GM19468 (cell line): Measurements from ENCODE around the gene KIF13A.
"Not testable (repeated sequence)": the region's sequence is repeated elsewhere in the genome, so short reads cannot be mapped to it uniquely, and the experiment has no call there.

Experiments used
- ATAC-seq: cut with Tn5 transposase; IDR thresholded peaks from one replicate; pipeline ENCODE4 v1.9.1; 2021; ENCODE audit warnings: mild to moderate bottlenecking, moderate library complexity, moderate number of reproducible peaks; ENCODE audit not compliant: unreplicated experiment; ENCODE audit errors: extremely low read depth

KIF13A gene

DNA sequence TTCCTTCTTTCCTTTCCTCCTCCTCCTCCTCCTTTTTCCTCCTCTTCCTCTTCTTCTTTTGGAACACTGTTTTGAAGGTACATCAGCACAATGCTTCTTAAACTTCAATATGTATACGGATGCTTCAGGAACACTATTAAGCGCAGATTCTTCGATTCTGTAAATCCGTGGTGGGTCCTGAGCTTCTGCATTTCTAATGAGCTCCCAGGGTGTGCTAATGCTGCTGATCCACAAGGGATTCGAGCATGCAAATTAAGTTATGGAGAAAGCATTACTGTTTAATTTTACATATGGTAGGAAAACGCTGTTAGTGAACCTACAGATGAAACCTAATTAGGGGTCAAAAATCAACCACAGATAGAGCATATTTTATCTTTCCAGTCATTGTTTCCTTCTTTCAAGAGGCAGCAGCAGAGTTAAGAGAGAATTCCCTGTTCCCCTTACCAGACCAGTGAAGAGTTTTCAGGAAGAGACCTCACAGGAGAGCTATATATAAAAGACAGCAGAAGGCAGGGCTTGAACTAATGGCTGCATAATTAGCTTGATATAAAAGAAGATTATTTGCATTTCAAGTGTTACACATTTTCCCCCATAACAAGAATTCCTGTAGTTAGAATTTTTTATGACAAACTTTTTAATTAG, 47.2 kb downstream of the KIF13A start:
- no peak for ATAC-seq

DNA sequence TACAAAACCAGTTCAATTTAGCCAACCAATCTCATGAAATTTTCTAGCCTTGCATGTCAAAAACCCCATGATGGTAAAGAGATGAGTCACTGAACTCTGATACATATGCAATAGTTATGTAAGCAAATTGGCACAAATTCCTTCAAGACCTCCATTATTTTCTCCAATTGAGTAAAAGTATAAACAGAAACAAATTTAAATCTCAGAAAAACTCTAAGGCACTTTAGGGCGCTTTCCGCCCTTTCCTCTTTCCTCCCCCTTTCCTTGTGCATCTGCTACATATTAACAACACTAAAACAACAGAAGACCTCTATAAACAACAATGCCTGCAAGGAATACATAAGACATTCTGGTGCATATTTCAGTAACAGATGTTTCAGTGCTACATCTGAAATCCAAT, 48.5 kb downstream of the KIF13A start:
- ATAC-seq: no peak

DNA sequence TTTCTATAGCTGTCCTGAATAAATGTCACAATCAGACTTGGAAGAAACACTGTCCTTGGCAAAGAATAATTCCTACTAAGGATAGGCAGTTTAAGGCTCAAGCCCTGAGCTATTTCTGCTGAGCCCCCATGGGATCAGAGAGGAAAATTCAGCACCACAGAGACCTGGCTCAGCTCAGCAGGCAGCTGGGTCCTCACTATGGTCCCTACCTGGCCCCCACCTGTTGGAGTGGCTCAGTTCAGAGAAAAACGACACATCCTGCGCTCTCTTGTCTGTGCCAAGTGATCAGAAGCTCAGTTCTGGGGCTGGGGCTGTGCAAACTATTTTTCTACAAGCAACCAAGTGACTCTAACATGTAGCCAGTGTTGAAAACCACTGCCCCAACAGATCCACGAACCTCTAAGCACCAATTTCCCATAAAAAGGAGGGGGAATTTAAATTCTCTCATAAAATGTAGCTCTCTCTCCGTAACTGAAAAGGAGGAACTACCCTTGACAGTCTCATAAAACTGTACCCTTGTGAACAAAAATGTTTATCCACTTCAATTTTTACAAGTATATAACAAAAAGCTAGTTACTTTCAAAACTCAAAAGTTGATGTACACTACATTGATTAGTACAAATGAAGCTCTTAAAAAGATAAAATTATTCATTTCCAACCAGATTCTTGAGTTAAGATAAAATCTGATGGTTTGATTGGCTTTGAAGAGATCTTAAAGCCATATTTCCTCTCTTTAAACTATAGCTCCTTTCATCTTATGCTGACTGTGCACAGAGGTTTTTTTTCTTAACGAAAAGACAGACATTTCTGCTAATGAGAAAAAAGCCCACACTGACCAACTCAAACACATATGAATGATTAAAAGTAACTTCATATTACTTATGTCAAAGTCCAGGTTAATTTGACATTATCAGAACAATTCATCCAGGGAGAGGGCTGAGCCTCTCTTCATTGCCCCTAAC, 52.0 kb downstream of the KIF13A start:
- ATAC-seq: no peak

DNA sequence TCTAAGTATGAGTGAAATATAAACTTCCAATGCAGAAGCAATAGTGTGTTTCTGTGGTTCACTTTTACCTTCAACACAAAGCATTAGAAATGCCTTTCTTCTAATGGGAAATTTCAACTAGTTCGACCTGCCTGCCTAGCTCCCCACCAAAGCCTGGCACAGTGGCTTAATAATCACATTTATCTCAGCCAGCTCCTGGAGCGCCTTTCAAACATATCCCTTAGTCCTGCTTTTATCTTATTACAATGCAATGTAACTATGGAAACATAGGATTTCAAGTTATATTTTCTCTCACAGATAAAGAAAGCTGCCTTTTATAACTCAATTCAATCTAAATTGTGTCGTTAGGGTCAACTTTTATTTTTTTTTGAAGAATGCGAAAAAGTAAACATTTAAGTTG, 53.7 kb downstream of the KIF13A start:
- ATAC-seq: no peak

DNA sequence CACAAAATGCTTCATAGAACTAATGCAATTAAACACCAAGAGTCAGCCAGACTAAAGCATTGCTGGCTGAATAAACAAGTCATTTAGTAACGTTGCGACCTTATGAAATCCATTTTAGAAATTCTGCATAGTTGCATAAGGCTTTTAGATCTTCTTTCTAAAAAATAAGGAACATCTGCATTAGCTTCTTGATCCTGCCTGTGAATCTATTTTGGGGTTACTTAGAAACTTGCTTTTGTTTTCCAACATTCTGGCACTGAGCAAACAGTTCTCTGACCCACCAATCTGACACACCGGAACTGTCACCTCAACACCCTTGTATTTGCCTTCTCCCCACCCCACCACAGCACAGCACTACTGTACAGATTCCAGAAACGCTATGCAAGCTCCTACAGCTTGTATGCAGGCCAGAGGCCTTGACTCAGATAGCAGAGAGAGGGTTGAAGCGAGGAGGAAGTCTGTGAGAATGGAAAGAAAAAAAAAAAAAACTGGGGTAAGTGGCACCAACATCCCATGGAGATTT, 55.0 kb downstream of the KIF13A start:
- no peak for ATAC-seq

DNA sequence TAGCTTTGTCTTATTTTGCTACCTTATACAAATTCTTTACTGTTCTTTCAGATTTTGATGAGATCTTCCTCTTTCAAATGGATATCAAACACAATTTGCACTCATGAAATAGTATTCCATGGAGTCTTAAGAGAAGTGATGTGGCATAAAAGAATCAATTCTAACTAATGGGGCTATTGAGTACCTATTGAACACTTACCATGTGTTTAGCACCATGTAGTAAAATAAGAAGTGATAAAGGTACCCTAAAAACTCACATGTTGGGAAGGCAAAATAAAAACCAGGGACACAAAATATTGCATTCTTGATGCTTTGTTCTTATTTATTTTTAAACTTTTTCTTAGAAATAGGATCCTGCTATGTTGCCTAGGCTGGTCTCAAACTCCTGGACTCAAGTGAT, 56.2 kb downstream of the KIF13A start:
- no peak for ATAC-seq

DNA sequence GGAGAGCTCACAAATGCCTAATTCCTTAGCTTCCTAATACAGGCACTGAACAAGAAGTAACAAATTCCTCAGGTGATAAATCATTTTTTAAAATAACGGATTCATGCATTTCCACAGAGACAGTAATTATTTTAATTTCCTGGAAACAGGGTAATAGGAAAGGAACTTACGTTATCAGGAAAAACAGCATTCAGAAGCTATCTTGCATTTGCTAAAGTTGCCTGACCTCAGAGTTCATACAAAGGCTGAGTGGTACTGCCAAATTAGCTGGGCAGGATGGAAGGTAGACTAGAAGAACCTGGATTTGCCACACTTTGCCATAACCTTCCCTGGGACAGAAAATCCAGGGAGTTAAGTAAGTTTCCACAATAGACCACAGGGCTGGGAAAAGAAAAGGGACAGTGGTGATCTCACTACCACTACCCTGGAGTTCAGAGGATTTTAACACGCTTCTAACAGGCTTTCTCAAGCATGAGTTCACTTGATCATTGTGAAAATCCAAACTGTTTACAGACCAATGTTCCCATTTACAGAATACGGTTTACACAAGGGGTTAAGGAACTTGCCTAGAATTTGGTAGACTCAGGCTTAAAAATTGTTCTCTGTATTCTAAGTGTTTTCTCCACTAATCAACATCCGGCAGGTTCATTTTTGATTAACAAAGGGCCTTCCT, 57.0 kb downstream of the KIF13A start:
- no peak for ATAC-seq

DNA sequence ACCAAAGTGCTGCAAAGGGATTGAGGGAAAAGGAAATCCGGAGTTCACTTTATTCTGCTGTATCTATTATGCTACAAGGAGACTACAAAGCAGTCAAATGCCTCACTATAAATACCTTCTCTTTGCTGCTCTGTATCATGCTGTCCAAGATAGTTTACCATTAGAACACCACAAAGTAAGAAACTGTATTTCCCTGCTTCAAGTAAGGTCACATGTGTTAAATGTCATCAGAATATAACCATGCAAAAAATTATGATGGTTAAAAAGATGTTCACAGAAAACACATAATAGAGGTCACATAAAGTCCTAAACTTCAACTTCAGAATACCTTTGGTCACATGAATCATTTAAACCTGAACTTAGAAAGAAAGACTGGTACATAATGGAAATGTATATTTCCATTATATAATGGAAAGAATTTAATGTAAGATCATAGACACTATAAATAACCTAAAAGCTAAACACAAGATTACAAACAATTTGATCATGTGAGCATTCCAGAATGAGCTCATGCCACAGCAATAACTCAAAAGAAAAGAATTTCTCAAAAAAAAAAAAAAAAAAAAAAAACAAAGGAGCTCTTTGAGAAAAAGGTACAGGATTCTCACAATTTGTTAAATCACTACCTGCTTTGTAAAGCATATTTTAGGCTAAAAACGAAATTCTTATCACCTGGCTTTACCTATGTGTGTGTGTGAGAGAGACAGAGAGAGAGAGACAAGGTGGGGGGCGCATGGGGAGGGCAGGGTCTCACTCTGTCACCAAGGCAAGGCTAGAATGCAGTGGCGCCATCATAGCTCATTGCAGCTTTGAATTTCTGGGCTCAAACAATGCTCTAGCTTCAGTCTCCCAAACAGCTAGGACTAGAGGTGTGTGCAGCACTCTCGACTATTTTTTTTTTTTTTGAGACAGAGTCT, 58.7 kb downstream of the KIF13A start:
- ATAC-seq: no peak

DNA sequence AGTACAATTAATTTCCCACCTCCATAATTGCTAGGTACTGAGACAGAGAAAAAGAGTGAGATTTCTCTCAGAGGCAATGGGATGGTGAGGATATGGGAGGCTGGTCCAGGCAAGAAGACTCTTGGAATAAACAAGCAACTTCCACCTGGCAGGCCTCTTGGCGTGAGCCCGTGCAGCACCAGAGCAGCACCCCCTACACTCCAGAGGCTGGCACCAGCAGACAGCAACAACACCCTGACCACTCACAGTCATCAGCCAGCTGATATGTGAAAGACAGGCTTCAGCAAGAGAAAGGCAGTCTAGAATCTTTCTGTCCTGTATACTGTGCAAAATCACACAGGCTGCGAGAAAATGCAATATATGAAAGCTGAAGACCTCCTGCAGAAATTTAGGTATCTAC, 59.7 kb downstream of the KIF13A start:
- no peak for ATAC-seq

DNA sequence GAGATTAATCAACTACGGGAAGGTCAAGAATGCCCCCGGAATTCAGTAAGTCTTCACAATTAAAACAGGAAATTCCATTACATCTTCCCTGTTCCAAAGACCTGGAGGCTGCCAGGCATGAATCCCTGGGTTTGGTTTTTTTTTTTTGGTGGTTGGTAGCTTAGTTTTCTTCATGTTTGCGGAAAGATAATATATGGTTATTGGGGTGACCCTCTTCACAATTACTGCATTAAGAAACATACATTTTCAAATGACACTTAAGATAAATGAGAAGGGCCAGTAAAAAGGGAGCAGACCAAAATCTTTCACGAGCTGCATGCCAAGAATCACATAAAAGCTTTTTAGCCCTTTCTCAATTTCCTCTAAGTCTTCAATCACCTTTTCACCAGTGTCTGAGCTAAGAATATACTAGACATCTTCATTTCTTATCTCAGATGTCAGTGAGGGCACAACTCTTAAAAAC, 64.0 kb downstream of the KIF13A start:
- no peak for ATAC-seq

DNA sequence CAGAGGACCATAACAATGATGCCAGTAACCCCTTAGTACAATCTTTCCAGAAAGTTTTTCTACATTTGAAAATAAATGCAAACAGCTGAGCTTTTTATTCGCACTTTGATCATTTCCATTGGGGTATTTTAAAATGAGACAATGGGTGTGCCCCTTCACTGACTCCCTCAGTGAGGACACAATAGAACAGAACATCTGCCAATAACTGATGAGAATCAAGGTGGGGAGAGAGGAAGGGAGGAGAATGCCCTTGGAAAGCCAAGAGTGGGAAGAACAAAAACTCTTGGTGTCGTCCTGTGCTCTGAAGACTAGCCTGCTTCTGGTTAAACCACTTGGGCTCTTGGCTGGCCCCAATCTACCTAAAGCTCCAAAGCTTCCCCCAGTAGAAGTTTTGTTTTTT, 66.0 kb downstream of the KIF13A start:
- no peak for ATAC-seq

DNA sequence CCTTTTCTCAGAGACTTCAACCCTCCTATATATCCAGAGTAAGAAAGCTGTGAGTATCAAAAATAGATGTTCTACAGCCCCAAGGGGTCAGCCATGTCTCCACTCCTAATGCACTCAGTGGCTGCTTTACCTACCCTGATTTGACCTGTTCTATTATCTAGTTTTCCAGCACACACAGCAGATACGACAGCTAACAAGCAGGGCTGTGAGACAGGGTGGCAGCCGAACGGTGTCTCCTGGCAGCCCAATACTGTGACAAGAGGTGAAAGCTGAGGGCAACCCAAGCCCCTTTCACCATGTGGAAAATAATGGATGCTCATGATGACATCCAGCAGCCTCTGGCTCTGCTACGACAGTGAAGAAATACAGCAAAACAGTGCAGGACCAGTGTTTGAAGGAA, 67.9 kb downstream of the KIF13A start:
- ATAC-seq: no peak

DNA sequence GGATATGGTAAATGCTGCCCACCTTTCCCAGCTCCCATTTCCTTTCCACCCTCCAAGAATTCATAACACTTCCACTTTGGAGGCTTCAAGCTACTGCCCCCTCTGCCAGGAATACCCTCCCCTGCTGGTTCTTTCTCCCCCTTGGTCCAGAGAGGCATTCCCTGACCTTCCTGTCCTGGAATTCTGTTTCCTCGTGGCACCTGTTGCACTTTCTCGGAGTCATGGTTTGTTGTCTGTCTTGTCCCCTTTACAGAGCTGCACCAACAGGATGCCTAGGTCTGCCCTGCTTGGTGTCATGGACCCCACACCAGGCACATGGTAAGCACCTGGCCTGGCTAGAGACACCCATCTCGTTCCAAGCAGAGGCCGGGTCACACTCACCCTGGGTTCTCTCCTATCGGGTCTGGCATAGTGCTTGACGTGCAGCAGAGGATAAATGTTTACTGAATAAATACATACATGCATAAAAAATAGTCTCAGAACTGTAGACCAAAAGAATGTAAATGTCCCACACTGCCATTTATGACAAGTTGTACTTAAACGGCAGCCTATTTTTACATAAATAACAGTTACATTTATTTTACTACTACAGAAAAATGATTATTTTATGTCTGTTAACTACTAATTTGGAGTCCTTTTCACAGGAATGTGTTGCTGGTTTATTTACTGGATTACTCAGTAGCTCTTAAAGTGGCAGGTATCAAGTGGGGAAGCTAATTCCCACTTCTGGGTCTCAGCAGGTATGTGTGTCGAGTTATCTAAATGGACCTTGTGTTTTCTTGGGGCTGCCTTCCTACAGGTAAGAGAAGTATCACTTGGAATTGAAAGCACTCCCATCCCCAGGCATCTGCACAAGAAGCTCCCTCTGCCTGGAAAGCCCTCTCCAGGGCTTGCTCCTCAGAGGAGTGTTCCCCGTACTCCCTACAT, 69.3 kb downstream of the KIF13A start:
- no peak for ATAC-seq

DNA sequence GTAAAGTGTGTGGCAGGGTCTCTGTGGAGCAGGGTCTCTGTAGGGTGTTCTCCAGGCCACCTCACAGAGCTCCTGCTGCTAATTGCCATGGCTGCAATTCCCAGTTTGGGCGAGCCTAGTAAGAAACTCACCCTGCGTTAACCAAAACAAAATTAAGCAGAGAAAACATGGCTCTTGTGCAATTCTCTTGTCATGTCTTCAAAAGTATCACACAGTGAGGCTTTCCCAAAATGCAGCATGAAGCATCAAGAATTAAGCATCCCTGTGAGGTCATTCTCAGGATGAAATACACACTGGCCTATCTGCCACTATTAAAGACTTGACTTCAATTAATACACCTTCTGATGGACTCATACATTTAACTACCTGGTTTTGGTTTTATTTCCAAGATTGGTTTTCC, 72.8 kb downstream of the KIF13A start:
- no peak for ATAC-seq

DNA sequence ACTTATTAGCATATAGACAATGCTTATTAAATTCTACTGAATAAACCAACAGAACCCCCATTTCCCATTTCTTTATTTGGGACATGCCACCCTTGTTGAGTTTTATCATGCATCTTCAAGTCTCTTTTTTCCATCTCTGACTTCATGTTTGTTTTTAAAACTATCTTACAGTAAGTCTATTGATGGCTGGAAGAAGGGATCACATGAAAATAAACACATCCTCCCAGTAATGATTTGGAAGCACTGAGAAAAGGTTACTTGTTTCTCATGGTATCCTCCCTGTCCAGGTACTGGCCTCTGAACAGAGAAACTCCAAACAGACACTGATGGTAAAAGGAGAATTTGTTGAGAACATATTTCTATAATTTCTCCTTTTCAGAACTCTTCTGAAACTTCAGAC, 74.9 kb downstream of the KIF13A start:
- ATAC-seq: no peak

DNA sequence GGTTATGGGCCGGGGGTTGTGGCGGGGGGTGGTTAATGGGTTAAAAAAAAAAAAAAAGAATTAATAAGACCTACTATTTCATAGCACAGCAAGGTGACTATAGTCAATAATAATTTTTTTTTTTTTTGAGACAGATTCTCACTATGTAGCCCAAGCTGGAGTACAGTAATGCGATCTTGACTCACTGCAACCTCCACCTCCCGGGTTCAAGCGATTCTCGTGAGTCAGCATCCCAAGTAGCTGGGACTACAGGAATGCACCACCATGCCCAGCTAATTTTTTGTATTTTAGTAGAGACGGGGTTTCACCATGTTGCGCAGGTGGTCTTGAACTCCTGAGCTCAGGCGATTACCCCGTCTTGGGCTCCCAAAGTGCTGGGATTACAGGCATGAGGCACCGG, 75.8 kb downstream of the KIF13A start:
- not testable (repeated sequence) for ATAC-seq

DNA sequence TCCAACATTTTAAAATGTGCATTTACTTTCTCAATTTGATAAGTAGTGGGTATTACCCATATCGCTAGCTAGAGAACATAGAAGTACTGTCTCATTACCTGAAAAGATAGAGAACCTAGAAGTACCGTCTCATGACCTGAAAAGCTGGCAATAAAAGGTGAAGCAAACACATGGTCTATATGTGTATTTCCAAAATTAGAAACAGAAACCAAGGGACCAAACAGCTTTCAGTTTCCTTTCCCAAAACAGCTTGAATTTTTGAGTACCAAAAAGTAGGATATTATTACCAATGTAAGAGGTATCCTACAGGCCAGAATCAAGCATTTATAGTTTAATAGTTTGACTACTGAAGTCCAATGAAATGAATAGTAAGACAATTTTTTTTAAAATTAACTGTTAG, 77.2 kb downstream of the KIF13A start:
- no peak for ATAC-seq

DNA sequence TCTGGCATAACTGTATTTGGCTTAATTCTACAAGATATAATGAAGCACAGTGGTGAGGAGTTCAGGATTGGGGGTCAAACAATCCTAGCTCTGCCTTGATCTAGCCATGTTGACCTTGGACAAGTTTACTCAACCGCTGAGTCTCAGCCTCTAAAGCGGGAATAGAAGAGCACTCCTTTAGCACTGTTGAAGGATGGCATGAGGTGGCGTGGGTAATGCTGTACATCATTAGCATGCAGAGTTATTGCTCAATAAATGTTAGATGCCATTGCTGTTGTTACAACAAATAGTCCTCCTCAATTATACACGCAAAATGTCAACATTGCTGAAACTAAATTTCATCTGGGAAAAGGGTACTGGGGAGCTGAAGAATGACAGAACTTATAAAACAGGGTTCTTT, 78.6 kb downstream of the KIF13A start:
- no peak for ATAC-seq
